ENCODE data around the gene NR3C1.

The NR3C1 gene

DNA sequence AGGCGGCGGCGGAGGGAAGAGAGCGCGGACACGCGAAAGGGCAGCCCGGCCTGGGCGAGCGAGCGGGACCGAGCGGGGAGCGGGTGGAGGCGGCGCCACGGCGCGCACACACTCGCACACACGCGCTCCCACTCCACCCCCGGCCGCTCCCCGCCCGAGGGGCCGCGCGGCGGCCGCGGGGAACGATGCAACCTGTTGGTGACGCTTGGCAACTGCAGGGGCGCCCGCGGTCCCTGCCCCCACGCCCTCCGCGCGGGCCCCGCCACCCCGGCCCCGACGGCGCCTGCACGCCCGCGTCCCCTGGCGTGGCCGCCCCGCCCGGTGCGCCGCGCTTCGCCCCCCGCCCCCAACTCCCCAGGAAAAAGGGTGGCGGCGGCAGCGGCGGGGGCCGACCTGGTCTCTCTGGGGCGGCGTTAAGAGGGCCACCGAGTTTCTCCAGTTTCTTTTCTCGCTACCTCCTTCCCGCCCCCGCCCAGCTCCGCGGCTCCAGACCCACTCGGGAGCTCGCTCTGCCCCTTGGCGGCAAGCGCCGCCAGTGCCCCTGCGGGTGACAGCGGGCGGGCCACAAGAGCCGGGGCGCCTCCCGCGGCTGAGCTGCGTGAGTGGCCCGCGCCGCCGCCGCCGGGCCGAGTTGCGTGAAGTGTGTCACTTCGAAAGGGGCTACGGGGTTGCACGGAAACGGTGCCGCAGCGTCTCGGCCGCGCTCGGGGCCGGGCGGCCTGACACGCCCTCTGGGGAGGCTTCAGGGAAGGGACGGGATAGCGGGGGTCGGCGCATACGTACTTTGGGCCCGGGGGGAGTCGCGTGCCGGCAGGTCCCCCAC is at the start of gene NR3C1:
TSS of gene NR3C1 (minus strand) at position 94 of the 823 bp plus-strand sequence. CDS start 2,847 bp downstream, outside the sequence.
- H3K4me2 ChIP-seq (ENCODE audit: low read depth, low read length): peak within 1 kb of the TSS; percentile 98; the same call in 1 of the 2 replicates
- peak within 1 kb of the TSS; percentile 64 for H2AFZ ChIP-seq (ENCODE audit: low read length)
- no peaks in the 10 kb centered on the region; the same call in 1 of the 2 replicates for H3K36me3 ChIP-seq (replicated peaks; ENCODE audit: insufficient read depth, low read length)
- TF ChIP-seq EZH2 (optimal IDR thresholded peaks at IDR 0.05; ENCODE audit: low read depth, low read length): no peak
- no peak for TF ChIP-seq EZH2phosphoT487 (IDR thresholded peaks at IDR 0.05; ENCODE audit: low read length)
- TF ChIP-seq, protein P1, sequence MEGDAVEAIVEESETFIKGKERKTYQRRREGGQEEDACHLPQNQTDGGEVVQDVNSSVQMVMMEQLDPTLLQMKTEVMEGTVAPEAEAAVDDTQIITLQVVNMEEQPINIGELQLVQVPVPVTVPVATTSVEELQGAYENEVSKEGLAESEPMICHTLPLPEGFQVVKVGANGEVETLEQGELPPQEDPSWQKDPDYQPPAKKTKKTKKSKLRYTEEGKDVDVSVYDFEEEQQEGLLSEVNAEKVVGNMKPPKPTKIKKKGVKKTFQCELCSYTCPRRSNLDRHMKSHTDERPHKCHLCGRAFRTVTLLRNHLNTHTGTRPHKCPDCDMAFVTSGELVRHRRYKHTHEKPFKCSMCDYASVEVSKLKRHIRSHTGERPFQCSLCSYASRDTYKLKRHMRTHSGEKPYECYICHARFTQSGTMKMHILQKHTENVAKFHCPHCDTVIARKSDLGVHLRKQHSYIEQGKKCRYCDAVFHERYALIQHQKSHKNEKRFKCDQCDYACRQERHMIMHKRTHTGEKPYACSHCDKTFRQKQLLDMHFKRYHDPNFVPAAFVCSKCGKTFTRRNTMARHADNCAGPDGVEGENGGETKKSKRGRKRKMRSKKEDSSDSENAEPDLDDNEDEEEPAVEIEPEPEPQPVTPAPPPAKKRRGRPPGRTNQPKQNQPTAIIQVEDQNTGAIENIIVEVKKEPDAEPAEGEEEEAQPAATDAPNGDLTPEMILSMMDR (IDR thresholded peaks at IDR 0.05; ENCODE audit: low read length): peak; percentile 30
- H3K4me1 ChIP-seq (ENCODE audit: low read length): no peaks in the 10 kb centered on the region
- peaks cover 39% of the 10 kb centered on the region for H3F3A ChIP-seq (ENCODE audit: insufficient read depth, low read length)
- peaks cover 47% of the 10 kb centered on the region for H3K79me2 ChIP-seq (ENCODE audit: low read length)
- H3K27me3 ChIP-seq (replicated peaks; ENCODE audit: insufficient read depth, low read length): no peaks in the 10 kb centered on the region
- peak; percentile 88 for DNase-seq
- H4K20me1 ChIP-seq (ENCODE audit: insufficient read depth, low read length): no peaks in the 10 kb centered on the region
- peak within 1 kb of the TSS; percentile 87 for H3K4me3 ChIP-seq (ENCODE audit: low read length)
- peak within 1 kb of the TSS; percentile 96 for H3K27ac ChIP-seq (ENCODE audit: low read length)
- no peaks in the 10 kb centered on the region for H3K9me3 ChIP-seq (replicated peaks; ENCODE audit: insufficient read depth, low read length)
- peak within 1 kb of the TSS; percentile 93 for H3K9ac ChIP-seq (ENCODE audit: low read length)
- no peaks in the 10 kb centered on the region for H3K9me2 ChIP-seq (replicated peaks; ENCODE audit: insufficient read depth, low read length)

DNA sequence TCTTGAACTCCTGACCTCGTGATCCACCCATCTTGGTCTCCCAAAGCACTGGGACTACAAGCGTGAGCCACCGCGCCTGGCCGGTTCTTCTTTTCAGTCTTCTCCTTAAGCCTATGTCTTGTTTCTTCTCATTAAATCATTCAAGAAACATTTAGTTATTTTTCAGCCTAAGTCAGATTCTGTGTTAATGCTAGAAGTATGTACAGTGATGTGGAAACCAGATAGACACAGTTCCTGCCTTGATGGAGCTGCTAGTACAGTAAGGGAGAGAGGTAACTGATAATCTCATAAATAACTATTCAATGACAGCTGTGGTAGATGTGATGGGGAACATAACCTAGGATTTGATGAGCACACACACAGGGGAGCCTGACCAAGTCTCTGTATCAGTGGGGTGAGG is 46.3 kb upstream of the NR3C1 start:
- H3K9me2 ChIP-seq (replicated peaks; ENCODE audit: insufficient read depth, low read length): no peaks in the 10 kb centered on the region
- H3K79me2 ChIP-seq (ENCODE audit: low read length): no peaks in the 10 kb centered on the region
- H3K4me2 ChIP-seq (ENCODE audit: low read depth, low read length): no peak overlapping the region
- no peak overlapping the region for H3K9ac ChIP-seq (ENCODE audit: low read length)
- no peaks in the 10 kb centered on the region for H4K20me1 ChIP-seq (ENCODE audit: insufficient read depth, low read length)
- no peak overlapping the region for H2AFZ ChIP-seq (ENCODE audit: low read length)
- H3K4me3 ChIP-seq (ENCODE audit: low read length): no peak overlapping the region
- H3K27me3 ChIP-seq (replicated peaks; ENCODE audit: insufficient read depth, low read length): no peaks in the 10 kb centered on the region
- no peak for DNase-seq
- TF ChIP-seq EZH2phosphoT487 (IDR thresholded peaks at IDR 0.05; ENCODE audit: low read length) (no peak), EZH2 (optimal IDR thresholded peaks at IDR 0.05; ENCODE audit: low read depth, low read length) (no peak)
- TF ChIP-seq, protein P1 (IDR thresholded peaks at IDR 0.05; ENCODE audit: low read length): no peak
- H3K4me1 ChIP-seq (ENCODE audit: low read length): no peaks in the 10 kb centered on the region
- H3F3A ChIP-seq (ENCODE audit: insufficient read depth, low read length): no peaks in the 10 kb centered on the region
- no peak overlapping the region for H3K27ac ChIP-seq (ENCODE audit: low read length)
- no peaks in the 10 kb centered on the region for H3K36me3 ChIP-seq (replicated peaks; ENCODE audit: insufficient read depth, low read length)
- no peaks in the 10 kb centered on the region for H3K9me3 ChIP-seq (replicated peaks; ENCODE audit: insufficient read depth, low read length)

DNA sequence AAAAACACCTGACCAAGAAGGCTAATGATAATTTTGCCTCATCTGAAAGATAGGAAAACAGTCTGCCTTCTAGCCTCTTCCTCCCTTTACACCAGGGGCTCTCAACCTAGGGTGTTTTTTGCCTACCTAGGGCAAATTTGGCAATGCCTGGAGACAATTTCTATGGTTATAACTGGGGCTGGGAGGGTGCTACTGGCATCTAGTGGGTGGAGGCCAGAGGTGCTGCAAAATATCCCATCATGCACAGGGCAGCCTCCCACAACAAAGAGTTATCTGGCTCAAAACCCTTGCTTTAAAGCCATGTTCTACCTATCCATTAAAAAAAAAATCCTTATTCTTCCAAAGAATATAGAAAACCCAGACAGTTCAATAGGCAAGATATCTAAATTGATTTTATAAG is 45.0 kb upstream of the NR3C1 start:
- Histone ChIP-seq H2AFZ (ENCODE audit: low read length) (no peak overlapping the region), H3F3A (ENCODE audit: insufficient read depth, low read length) (no peaks in the 10 kb centered on the region), H3K9me2 (replicated peaks; ENCODE audit: insufficient read depth, low read length) (no peaks in the 10 kb centered on the region), H3K9me3 (replicated peaks; ENCODE audit: insufficient read depth, low read length) (no peaks in the 10 kb centered on the region), H3K36me3 (replicated peaks; ENCODE audit: insufficient read depth, low read length) (no peaks in the 10 kb centered on the region), H3K4me3 (ENCODE audit: low read length) (no peak overlapping the region), H3K79me2 (ENCODE audit: low read length) (no peaks in the 10 kb centered on the region), H3K4me2 (ENCODE audit: low read depth, low read length) (no peak overlapping the region), H4K20me1 (ENCODE audit: insufficient read depth, low read length) (no peaks in the 10 kb centered on the region), H3K9ac (ENCODE audit: low read length) (no peak overlapping the region), H3K4me1 (ENCODE audit: low read length) (no peaks in the 10 kb centered on the region), H3K27ac (ENCODE audit: low read length) (no peak overlapping the region), H3K27me3 (replicated peaks; ENCODE audit: insufficient read depth, low read length) (no peaks in the 10 kb centered on the region)
- no peak for DNase-seq
- TF ChIP-seq EZH2 (optimal IDR thresholded peaks at IDR 0.05; ENCODE audit: low read depth, low read length): no peak
- TF ChIP-seq EZH2phosphoT487 (IDR thresholded peaks at IDR 0.05; ENCODE audit: low read length): no peak
- TF ChIP-seq, protein P1 (IDR thresholded peaks at IDR 0.05; ENCODE audit: low read length): peak; percentile 17; the same call in 1 of the 2 replicates
